Nasal cavity respiratory epithelium epithelial cell of viscerocranial mucosa (primary cell): ENCODE results near the gene ACP1. TPM values are rescaled to one million over a fixed set of nuclear protein-coding genes. Genes with fewer than 3 reads are reported as not detected.

Experiments used
- total RNA-seq: library from RNA; depleted of rRNA; stranded (reverse); fragments of >200 nt; gene quantifications from 2 replicates; pipeline ENCODE4 v1.2.3, GENCODE V29; 2014

The ACP1 gene
- total RNA-seq: 113 and 137 TPM in 2 replicates

GRCh38 chr2:264493-265468 is at the start of gene ACP1:
Gene ACP1, plus strand, starts transcription at chr2:264947. Its CDS starts 18 bp downstream, at chr2:264965.

GRCh38 chr2:263774-264492 is 814 bp upstream of the ACP1 start, which contains the start of gene SH3YL1:
Gene SH3YL1, minus strand, starts transcription at chr2:264032. Its CDS starts 48 bp downstream, at chr2:263984.

GRCh38 chr2:287911-288757 is 23.4 kb downstream of the ACP1 start, which contains the start of gene ALKAL2:
Gene ALKAL2, minus strand, starts transcription at chr2:288091. Its CDS starts 256 bp downstream, at chr2:287835.

Other genes starting within 250 kb of the ACP1 start
- 16.2 and 20.5 TPM in 2 replicates for gene FAM110C, start 218.4 kb upstream of the ACP1 start, total RNA-seq
- gene SH3YL1, start 915 bp upstream of the ACP1 start, total RNA-seq: 84.8 and 102 TPM in 2 replicates
- not detected in 2 replicates for gene ALKAL2, start 23.1 kb downstream of the ACP1 start, total RNA-seq